ENCODE data around the gene ACTR3.

DNA sequence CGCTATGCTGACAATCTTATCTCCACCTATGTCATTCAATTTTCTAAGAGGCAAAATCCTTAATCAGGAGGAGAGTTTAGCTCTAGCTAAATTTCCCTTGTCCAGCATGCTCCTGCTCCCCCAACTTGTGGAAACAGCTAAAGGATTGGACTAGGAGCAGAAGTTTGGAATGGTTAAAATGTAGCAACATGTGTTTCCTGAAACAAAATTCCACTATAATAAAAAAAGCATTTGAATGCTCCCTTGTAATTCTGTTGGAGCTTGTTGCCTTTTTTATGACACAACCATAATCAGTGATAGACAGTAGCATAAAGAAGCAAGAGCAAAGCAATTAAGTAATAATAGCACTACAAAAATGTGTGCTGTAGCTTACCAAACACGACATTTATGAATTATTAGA, 6.9 kb downstream of the ACTR3 start:
- TF ChIP-seq POLR2A (IDR thresholded peaks at IDR 0.05) = no peak
- TF ChIP-seq, protein P1, sequence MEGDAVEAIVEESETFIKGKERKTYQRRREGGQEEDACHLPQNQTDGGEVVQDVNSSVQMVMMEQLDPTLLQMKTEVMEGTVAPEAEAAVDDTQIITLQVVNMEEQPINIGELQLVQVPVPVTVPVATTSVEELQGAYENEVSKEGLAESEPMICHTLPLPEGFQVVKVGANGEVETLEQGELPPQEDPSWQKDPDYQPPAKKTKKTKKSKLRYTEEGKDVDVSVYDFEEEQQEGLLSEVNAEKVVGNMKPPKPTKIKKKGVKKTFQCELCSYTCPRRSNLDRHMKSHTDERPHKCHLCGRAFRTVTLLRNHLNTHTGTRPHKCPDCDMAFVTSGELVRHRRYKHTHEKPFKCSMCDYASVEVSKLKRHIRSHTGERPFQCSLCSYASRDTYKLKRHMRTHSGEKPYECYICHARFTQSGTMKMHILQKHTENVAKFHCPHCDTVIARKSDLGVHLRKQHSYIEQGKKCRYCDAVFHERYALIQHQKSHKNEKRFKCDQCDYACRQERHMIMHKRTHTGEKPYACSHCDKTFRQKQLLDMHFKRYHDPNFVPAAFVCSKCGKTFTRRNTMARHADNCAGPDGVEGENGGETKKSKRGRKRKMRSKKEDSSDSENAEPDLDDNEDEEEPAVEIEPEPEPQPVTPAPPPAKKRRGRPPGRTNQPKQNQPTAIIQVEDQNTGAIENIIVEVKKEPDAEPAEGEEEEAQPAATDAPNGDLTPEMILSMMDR (IDR thresholded peaks at IDR 0.05) = no peak
